Mesothelial cell of epicardium (in vitro differentiated cells): ENCODE data around the gene ACOT7. TPM values are rescaled to one million over a fixed set of nuclear protein-coding genes. Genes with fewer than 3 reads are reported as not detected.

Experiments used
- DNase-seq, 2 experiments: peaks; one replicate each; pipeline ENCODE4 v3.0.0; 2021; ENCODE audit warnings: low spot score in 2 of 2; ENCODE audit not compliant: unreplicated experiment in 2 of 2
- H3K27ac Mint-ChIP-seq: 2 replicates; pipeline ENCODE4 v1.8.0; 2021; ENCODE audit warnings: mixed read lengths
- H3K27me3 Mint-ChIP-seq: 2 replicates; pipeline ENCODE4 v1.8.0; 2021; ENCODE audit warnings: low read depth, mixed read lengths
- H3K36me3 Mint-ChIP-seq: 2 replicates; pipeline ENCODE4 v1.8.0; 2021; ENCODE audit warnings: mixed read lengths
- H3K4me1 Mint-ChIP-seq: 2 replicates; pipeline ENCODE4 v1.8.0; 2021; ENCODE audit warnings: mixed read lengths
- H3K4me3 Mint-ChIP-seq: 2 replicates; pipeline ENCODE4 v1.8.0; 2021; ENCODE audit warnings: mild to moderate bottlenecking, moderate library complexity, mixed read lengths
- H3K9me3 Mint-ChIP-seq: 2 replicates; pipeline ENCODE4 v1.8.0; 2021; ENCODE audit warnings: mixed read lengths
- CTCF ChIP-seq: fragments of 200-600 bp; sonication (generic); IDR thresholded peaks from one replicate; pipeline ENCODE4 v1.5.0; 2021; ENCODE audit warnings: antibody characterized with exemption; ENCODE audit not compliant: unreplicated experiment
- total RNA-seq: library from RNA; stranded (reverse); gene quantifications from 3 replicates; pipeline ENCODE4 v1.2.1, GENCODE V29; 2021

The ACOT7 gene
- total RNA-seq, 1 donor from 2014 or later = 20.3 TPM

DNA sequence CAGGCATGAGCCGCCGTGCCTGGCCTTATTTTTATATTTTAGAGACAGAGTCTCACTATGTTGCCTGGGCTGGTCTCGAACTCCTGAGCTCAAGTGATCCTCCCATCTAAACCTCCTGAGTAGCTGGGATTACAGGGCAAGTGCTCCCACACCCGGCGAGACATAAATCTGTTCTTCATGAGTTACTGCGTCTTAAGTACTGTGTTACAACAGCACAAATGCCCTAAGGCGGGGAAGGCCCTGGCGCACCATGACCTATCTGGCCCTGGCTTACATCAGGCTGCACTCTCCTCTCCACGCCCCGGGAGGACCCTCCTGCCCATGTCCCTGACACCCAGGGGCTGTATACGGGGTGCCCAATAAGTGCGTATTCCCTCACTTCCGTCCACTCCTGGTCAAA, 136.9 kb downstream of the ACOT7 start:
- Mint-ChIP-seq H3K4me1 (no peaks in the 10 kb centered on the region), H3K27ac (no peak overlapping the region), H3K36me3 (no peaks in the 10 kb centered on the region), H3K27me3 (peaks cover 56% of the 10 kb centered on the region), H3K9me3 (no peaks in the 10 kb centered on the region), H3K4me3 (no peak overlapping the region)
- no peak for TF ChIP-seq CTCF
- DNase-seq = no peak

DNA sequence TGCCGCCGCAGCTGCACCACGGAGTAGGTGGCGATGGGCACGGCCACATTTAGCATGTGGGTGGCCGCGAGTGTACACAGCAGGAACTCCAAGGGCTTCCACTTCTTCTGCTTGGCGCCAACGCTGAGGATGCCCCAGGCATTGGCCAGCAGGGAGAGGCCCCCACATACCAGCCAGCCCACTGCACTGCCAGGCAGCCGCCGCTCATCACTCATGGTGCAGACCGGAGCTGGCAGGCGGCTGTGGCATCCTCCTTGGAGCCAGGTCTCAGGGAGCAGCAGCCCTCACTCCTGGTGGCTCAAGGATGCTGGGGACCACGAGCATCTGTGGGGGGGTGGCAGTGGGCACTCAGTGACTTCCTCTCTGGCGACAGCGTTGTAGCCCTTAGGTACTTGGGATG, 138.9 kb downstream of the ACOT7 start:
- Mint-ChIP-seq H3K9me3 (no peaks in the 10 kb centered on the region), H3K27ac (no peak overlapping the region), H3K4me3 (no peak overlapping the region), H3K27me3 (peaks cover 69% of the 10 kb centered on the region), H3K4me1 (no peaks in the 10 kb centered on the region), H3K36me3 (no peaks in the 10 kb centered on the region)
- no peak for TF ChIP-seq CTCF
- DNase-seq = no peak

DNA sequence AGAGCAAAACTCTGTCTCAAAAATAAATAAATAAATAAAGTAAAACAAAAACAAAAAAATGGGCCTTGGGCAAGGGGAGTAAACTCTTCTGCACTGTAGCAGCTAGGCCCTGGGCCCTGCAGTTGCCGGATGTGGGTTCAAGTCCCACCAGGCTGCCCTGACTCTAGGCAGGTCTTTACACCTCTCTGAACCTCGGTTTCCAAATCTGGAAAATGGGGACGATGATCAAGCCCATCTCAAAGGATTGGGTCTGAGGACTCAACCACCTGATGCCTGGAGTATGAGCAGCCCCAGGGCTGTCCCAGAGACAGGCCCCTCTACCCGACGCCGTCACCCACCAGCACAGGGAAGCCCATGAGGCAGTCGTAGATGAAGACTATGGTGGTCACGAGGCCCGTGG, 140.2 kb downstream of the ACOT7 start:
- H3K9me3 Mint-ChIP-seq = no peaks in the 10 kb centered on the region
- no peak overlapping the region for H3K4me3 Mint-ChIP-seq
- DNase-seq = no peak
- H3K36me3 Mint-ChIP-seq = no peaks in the 10 kb centered on the region
- no peaks in the 10 kb centered on the region for H3K4me1 Mint-ChIP-seq
- TF ChIP-seq CTCF = no peak
- H3K27ac Mint-ChIP-seq = no peak overlapping the region
- H3K27me3 Mint-ChIP-seq = peaks cover 63% of the 10 kb centered on the region

DNA sequence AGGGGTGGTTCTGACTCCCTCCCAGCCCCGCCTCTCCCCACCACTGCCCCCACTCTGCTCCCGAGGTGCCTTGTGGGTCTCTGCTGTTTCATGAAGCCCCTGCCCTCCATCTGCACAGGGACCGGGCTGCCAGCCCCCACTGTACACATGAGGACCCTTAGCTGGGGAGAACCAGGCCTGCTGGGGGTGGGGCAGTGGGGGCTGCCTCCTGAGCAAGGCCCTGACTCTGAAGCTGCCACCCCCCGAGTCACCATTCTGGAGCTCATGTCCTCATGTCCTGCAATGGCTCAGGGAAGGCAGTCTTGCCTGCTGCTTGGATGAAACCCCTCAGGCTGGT, 141.2 kb downstream of the ACOT7 start:
- no peak for DNase-seq
- Mint-ChIP-seq H3K36me3 (no peaks in the 10 kb centered on the region), H3K27me3 (peaks cover 63% of the 10 kb centered on the region), H3K4me3 (no peak overlapping the region), H3K9me3 (no peaks in the 10 kb centered on the region), H3K27ac (no peak overlapping the region), H3K4me1 (no peaks in the 10 kb centered on the region)
- no peak for TF ChIP-seq CTCF

GRCh38 chr1:6251681-6252373, 141.7 kb downstream of the ACOT7 start:
- Mint-ChIP-seq H3K36me3 (no peaks in the 10 kb centered on the region), H3K4me1 (no peaks in the 10 kb centered on the region), H3K9me3 (no peaks in the 10 kb centered on the region), H3K4me3 (no peak overlapping the region), H3K27me3 (peaks cover 63% of the 10 kb centered on the region), H3K27ac (no peak overlapping the region)
- TF ChIP-seq CTCF = no peak
- no peak for DNase-seq

GRCh38 chr1:6251233-6251632, 142.3 kb downstream of the ACOT7 start:
- Mint-ChIP-seq H3K36me3 (no peaks in the 10 kb centered on the region), H3K4me3 (no peak overlapping the region), H3K27ac (no peak overlapping the region), H3K27me3 (peaks cover 66% of the 10 kb centered on the region), H3K4me1 (peaks cover 4% of the 10 kb centered on the region), H3K9me3 (no peaks in the 10 kb centered on the region)
- no peak for DNase-seq
- TF ChIP-seq CTCF = no peak
